Endothelial cell of umbilical vein (primary cell): Measurements from ENCODE around the gene CACNA2D3. TPM values are rescaled to one million over a fixed set of nuclear protein-coding genes. Genes with fewer than 3 reads are reported as not detected.

Experiments used
- BruUV-seq: library from RNA; stranded (reverse); fragments of 400-500 nt; replicated peaks from 2 replicates; lab custom pipeline; 2021; lab: Mats Ljungman, UMichigan
- CTCF ChIA-PET: fragments of 300-600, 350-600 bp; sonication (Branson Sonifier 250); formaldehyde crosslinking; loops from one replicate; lab custom pipeline; 2021; ENCODE audit warnings: antibody characterized with exemption, inconsistent platforms; lab: Charles Lee
- POLR2A ChIA-PET: fragments of 300-600, 350-600 bp; sonication (Branson Sonifier 250); formaldehyde crosslinking; loops from one replicate; lab custom pipeline; 2021; ENCODE audit warnings: antibody characterized with exemption, inconsistent platforms; lab: Charles Lee
- DNase-seq: peaks from one replicate; pipeline ENCODE4 v3.0.0-alpha.2; 2011; ENCODE audit warnings: low read depth, low spot score
- FAIRE-seq: peaks from 2 replicates; lab custom pipeline; 2011; peaks lifted over from hg19 to GRCh38; lab: Jason Lieb, UNC
- H2AFZ ChIP-seq: 2 replicates; pipeline ENCODE4 v1.6.0; 2012; ENCODE audit warnings: low read depth, low read length, control low read depth, inconsistent platforms
- H3K27ac ChIP-seq: 2 replicates; pipeline ENCODE4 v1.5.1; 2011; ENCODE audit warnings: low read depth, mild to moderate bottlenecking, control low read depth, low read length, moderate library complexity; ENCODE audit not compliant: insufficient read depth
- H3K27me3 ChIP-seq, 2 experiments: 2 replicates each; pipeline versions ENCODE4 v1.6.0 to v1.6.1; 2011; ENCODE audit warnings: low read length in 2 of 2, mixed read lengths in 1 of 2; ENCODE audit not compliant: control insufficient read depth in 2 of 2, insufficient read depth in 2 of 2
- H3K36me3 ChIP-seq, 2 experiments: 2 replicates in 1 of 2; 3 replicates in 1 of 2; pipeline ENCODE4 v1.5.1; 2011; ENCODE audit warnings: low read length in 2 of 2, mild to moderate bottlenecking in 1 of 2, moderate library complexity in 1 of 2; ENCODE audit not compliant: control insufficient read depth in 2 of 2, insufficient read depth in 2 of 2; ENCODE audit errors: extremely low read depth in 1 of 2
- H3K4me1 ChIP-seq: 3 replicates; pipeline ENCODE4 v1.5.1; 2011; ENCODE audit warnings: mild to moderate bottlenecking, low read length; ENCODE audit not compliant: control insufficient read depth, insufficient read depth; ENCODE audit errors: extremely low read depth
- H3K4me2 ChIP-seq: 2 replicates; pipeline ENCODE4 v1.6.1; 2011; ENCODE audit warnings: low read length, control low read depth, mixed read lengths; ENCODE audit not compliant: insufficient read depth
- H3K4me3 ChIP-seq, 3 experiments: fragments of 200-600 bp in 1 of 3; sonication (generic), shearing (Covaris generic) in 1 of 3; replicated peaks in 1 of 3; 2 replicates each; pipeline ENCODE4 v1.5.1; 2011 to 2016; ENCODE audit warnings: control low read depth in 3 of 3, low read length in 3 of 3, mild to moderate bottlenecking in 2 of 3, inconsistent platforms in 1 of 3, low read depth in 1 of 3, moderate library complexity in 1 of 3; ENCODE audit not compliant: insufficient read depth in 1 of 3
- H3K79me2 ChIP-seq: 2 replicates; pipeline ENCODE4 v1.6.0; 2012; ENCODE audit warnings: low read length, inconsistent platforms; ENCODE audit not compliant: control insufficient read depth, insufficient read depth
- H3K9ac ChIP-seq: replicated peaks from 2 replicates; pipeline ENCODE3; 2011; ENCODE audit warnings: low read length, control low read depth; ENCODE audit not compliant: insufficient read depth; ENCODE audit errors: extremely low read depth
- H3K9me1 ChIP-seq: replicated peaks from 3 replicates; pipeline ENCODE4 v1.6.0; 2011; ENCODE audit warnings: mild to moderate bottlenecking, low read length; ENCODE audit not compliant: control insufficient read depth, insufficient read depth; ENCODE audit errors: extremely low read depth
- H3K9me3 ChIP-seq: replicated peaks from 2 replicates; pipeline ENCODE4 v1.5.1; 2012; ENCODE audit warnings: low read length, inconsistent platforms; ENCODE audit not compliant: control insufficient read depth, insufficient read depth
- H4K20me1 ChIP-seq: replicated peaks from 2 replicates; pipeline ENCODE3; 2011; ENCODE audit warnings: mild to moderate bottlenecking, low read length; ENCODE audit not compliant: control insufficient read depth, insufficient read depth; ENCODE audit errors: extremely low read depth
- CTCF ChIP-seq, 2 donors: IDR thresholded peaks; 1 replicate in 1 of 2; 2 replicates in 1 of 2; pipeline ENCODE4 v1.5.1; 2011; ENCODE audit warnings: low read length in 2 of 2, mild to moderate bottlenecking in 2 of 2, moderate library complexity in 2 of 2, control low read depth in 1 of 2, inconsistent platforms in 1 of 2, low read depth in 1 of 2; ENCODE audit not compliant: insufficient read depth in 1 of 2; ENCODE audit errors: extremely low read depth in 1 of 2
- EZH2 ChIP-seq: IDR thresholded peaks from 2 replicates; pipeline ENCODE4 v1.6.1; 2012; ENCODE audit warnings: borderline replicate concordance, low read depth, mild to moderate bottlenecking, moderate library complexity, low read length, inconsistent platforms; ENCODE audit not compliant: severe bottlenecking
- FOS ChIP-seq: IDR thresholded peaks from 2 replicates; pipeline ENCODE4 v1.6.1; 2011; ENCODE audit warnings: mild to moderate bottlenecking, low read length, moderate library complexity, borderline replicate concordance; ENCODE audit not compliant: insufficient read depth
- GATA2 ChIP-seq: IDR thresholded peaks from 2 replicates; pipeline ENCODE4 v1.7.0; 2011; ENCODE audit warnings: low read depth, mild to moderate bottlenecking, moderate library complexity, mixed read lengths, low read length; ENCODE audit not compliant: insufficient read length, insufficient read depth
- JUN ChIP-seq: IDR thresholded peaks from 2 replicates; pipeline ENCODE4 v1.6.1; 2011; ENCODE audit warnings: borderline replicate concordance, low read depth; ENCODE audit not compliant: insufficient read length, insufficient read depth
- MAX ChIP-seq: IDR thresholded peaks from 2 replicates; pipeline ENCODE4 v1.6.1; 2011; ENCODE audit not compliant: insufficient read depth, insufficient read length
- MYC ChIP-seq: IDR thresholded peaks from one replicate; pipeline ENCODE4 v1.6.1; 2011; ENCODE audit warnings: mild to moderate bottlenecking, low read depth, low read length
- POLR2A ChIP-seq: IDR thresholded peaks from 2 replicates; pipeline ENCODE4 v1.6.1; 2012; ENCODE audit warnings: low read depth, mild to moderate bottlenecking, control low read depth, low read length
- POLR2AphosphoS5 ChIP-seq: IDR thresholded peaks from 2 replicates; pipeline ENCODE4 v1.6.1; 2012; ENCODE audit warnings: low read depth, mild to moderate bottlenecking, control low read depth, low read length, moderate library complexity; ENCODE audit not compliant: insufficient read depth
- dilution Hi-C: fragments of 300-500 bp; cut with MboI; formaldehyde crosslinking; loops from one replicate; pipeline ENCODE4 v1.15.0; 2019; ENCODE audit warnings: low sequenced_read_pairs; ENCODE audit not compliant: extremely low pct_ligation_motif_present
- intact Hi-C: fragments of 100-400 bp; cut with micrococcal nuclease; formaldehyde crosslinking; loops from one replicate; pipeline ENCODE4 v1.10.0; 2022
- polyA plus RNA-seq, 4 experiments: library from polyadenylated mRNA; depleted of rRNA in 3 of 4; stranded (reverse) in 3 of 4; unstranded in 1 of 4; fragments of >200 nt; gene quantifications; 2 replicates each; pipeline versions ENCODE4 v1.2.1 to v1.2.3, GENCODE V29; 2011 to 2012; ENCODE audit warnings: missing spikeins in 1 of 4
- total RNA-seq: library from RNA; stranded (reverse); gene quantifications from 2 replicates; pipeline ENCODE4 v1.2.3, GENCODE V29; 2021

CACNA2D3 gene
- total and polyA plus RNA-seq, 2 donors (not counting 3 experiments of a cell fraction or from before 2014, with no cell fraction given): not detected

- Histone ChIP-seq H3K4me2 (no peak overlapping the region), H3K36me3 (no peaks in the 10 kb centered on the region), H3K79me2 (no peaks in the 10 kb centered on the region), H3K9me1 (no peaks in the 10 kb centered on the region), H2AFZ (no peak overlapping the region), H3K4me3 (no peak overlapping the region), H3K9ac (no peak overlapping the region), H4K20me1 (no peaks in the 10 kb centered on the region), H3K4me1 (no peaks in the 10 kb centered on the region), H3K27ac (no peak overlapping the region), H3K27me3 (no peaks in the 10 kb centered on the region), H3K9me3 (no peaks in the 10 kb centered on the region)
- ChIA-PET POLR2A (no interaction called here), CTCF (no interaction called here)
- TF ChIP-seq CTCF (IDR thresholded peaks at IDR 0.05; ENCODE audit: extremely low read depth in 1 of 2, insufficient read depth in 1 of 2, low read depth in 1 of 2, low read length in 2 of 2) (no peak), POLR2AphosphoS5 (no peak), FOS (no peak), MYC (no peak), GATA2 (no peak), MAX (no peak), POLR2A (no peak), JUN (no peak), EZH2 (no peak)
- no peak for FAIRE-seq
- intact Hi-C loops (no loop called here), dilution Hi-C loops (no loop called here)
- no TSS peak for BruUV-seq
- DNase-seq: no peak
Measured at GRCh38 chr3:55042591-55042990, 920.2 kb downstream of the CACNA2D3 start.
